Loucy (cell line): ENCODE results near the gene EIF2A.
"Not testable (repeated sequence)": the region's sequence is repeated elsewhere in the genome, so short reads cannot be mapped to it uniquely, and the experiment has no call there.

Experiments
- EZH2phosphoT487 ChIP-seq: fragments of 200-600 bp; IDR thresholded peaks from 2 replicates; pipeline ENCODE4 v1.6.1; 2018; ENCODE audit warnings: antibody characterized with exemption, mild to moderate bottlenecking, moderate library complexity, borderline replicate concordance
- TF ChIP-seq, protein P1 (sequence below): fragments of 200-600 bp; sonication (generic); conservative IDR thresholded peaks from 2 replicates; pipeline ENCODE4 v1.5.1; 2014; ENCODE audit warnings: mild to moderate bottlenecking, antibody characterized with exemption, low read length

DNA sequence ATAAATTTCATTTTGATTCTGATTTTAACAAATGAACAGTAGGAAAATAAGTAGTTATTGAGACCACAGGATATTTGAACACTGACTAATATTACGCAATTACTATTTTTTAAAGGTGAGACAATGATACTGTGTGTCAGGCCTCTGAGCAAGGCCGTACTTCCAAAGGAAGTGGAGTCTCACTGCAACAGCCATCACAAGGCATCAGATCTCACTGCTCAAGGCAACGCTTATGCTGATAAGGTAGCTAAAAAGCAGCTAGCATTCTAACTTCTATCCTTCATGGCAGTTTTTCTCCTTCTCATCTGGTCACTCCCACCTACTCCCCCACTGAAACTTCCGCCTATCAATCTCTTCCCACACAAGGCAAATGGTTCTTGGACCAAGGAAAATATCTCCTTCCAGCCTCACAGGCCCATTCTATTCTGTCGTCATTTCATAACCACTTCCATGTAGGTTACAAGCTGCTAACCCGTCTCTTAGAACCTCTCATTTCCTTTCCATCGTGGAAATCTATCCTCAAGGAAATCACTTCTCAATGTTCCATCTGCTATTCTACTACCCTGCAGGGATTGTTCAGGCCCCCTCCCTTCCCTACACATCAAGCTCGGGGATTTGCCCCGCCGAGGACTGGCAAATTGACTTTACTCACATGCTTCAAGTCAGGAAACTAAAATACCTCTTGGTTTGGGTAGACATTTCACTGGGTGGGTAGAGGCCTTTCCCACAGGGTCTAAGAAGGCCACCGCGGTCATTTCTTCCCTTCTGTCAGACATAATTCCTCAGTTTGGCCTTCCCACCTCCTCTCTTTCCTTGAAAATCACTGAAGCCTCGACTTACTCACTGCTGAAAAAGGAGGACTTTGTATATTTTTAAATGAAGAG, 54.3 kb downstream of the EIF2A start:
- TF ChIP-seq, protein P1, sequence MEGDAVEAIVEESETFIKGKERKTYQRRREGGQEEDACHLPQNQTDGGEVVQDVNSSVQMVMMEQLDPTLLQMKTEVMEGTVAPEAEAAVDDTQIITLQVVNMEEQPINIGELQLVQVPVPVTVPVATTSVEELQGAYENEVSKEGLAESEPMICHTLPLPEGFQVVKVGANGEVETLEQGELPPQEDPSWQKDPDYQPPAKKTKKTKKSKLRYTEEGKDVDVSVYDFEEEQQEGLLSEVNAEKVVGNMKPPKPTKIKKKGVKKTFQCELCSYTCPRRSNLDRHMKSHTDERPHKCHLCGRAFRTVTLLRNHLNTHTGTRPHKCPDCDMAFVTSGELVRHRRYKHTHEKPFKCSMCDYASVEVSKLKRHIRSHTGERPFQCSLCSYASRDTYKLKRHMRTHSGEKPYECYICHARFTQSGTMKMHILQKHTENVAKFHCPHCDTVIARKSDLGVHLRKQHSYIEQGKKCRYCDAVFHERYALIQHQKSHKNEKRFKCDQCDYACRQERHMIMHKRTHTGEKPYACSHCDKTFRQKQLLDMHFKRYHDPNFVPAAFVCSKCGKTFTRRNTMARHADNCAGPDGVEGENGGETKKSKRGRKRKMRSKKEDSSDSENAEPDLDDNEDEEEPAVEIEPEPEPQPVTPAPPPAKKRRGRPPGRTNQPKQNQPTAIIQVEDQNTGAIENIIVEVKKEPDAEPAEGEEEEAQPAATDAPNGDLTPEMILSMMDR: not testable (repeated sequence)
- TF ChIP-seq EZH2phosphoT487: not testable (repeated sequence)
